ENCODE data around the gene ASPSCR1. TPM values are rescaled to one million over a fixed set of nuclear protein-coding genes. Genes with fewer than 3 reads are reported as not detected.
A peak's percentile ranks its signal among the peaks of the same experiment; 100 is the strongest.

The ASPSCR1 gene
- total and polyA plus RNA-seq, 3 donors from 2014 or later, result 40.5 to 49.7 (median 46.2) TPM

DNA sequence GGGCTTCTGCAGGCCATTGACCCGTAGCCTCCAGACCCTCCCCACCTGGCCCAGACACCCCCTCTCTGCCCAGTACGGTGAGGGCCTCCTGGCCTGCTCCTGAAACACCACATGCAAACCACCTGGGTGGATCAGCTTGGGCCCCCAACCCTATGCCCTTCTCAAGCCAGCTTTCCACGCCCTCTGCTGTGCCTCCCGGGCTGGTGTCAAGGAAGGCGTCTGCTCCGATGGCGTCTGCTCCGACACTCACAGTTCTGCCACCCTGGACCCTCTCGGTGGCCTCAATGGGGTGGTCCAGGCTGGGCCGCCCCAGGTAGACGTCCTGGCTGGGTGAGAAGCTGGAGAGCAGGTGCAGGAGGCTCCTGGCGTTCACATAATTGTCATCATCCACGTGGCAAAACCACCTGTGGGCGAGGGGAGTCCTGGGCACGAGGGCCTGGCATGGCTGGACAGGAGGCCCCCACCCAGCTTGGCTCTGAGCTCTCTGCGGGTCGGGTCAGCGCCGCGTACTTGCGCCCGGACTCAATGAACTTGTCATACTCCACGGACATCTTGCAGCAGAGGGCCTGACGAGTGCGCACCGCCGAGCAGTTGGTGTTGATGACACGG, 72.8 kb downstream of the ASPSCR1 start:
- 75 to 85% methylated on average over 21 to 28 of the region's 28 CpGs for WGBS, 2 donors
- H3K27ac ChIP-seq, result peak overlapping the region in 1 of 2 donors; percentile 78
- H3K27me3 ChIP-seq, result no peaks in the 10 kb centered on the region
- no peak overlapping the region for H3K4me3 ChIP-seq
- intact Hi-C loops (cut with DNase I; ENCODE audit: low total_unique reads), result no loop called here
- TF ChIP-seq CTCF (IDR thresholded peaks at IDR 0.05) (no peak), POLR2A (IDR thresholded peaks at IDR 0.05) (no peak)
- no peak for DNase-seq
- peaks cover 11% of the 10 kb centered on the region for H3K4me1 ChIP-seq
- H3K9me3 ChIP-seq, result no peaks in the 10 kb centered on the region
- H3K36me3 ChIP-seq (ENCODE audit: low read depth, missing control alignments), result no peaks in the 10 kb centered on the region

DNA sequence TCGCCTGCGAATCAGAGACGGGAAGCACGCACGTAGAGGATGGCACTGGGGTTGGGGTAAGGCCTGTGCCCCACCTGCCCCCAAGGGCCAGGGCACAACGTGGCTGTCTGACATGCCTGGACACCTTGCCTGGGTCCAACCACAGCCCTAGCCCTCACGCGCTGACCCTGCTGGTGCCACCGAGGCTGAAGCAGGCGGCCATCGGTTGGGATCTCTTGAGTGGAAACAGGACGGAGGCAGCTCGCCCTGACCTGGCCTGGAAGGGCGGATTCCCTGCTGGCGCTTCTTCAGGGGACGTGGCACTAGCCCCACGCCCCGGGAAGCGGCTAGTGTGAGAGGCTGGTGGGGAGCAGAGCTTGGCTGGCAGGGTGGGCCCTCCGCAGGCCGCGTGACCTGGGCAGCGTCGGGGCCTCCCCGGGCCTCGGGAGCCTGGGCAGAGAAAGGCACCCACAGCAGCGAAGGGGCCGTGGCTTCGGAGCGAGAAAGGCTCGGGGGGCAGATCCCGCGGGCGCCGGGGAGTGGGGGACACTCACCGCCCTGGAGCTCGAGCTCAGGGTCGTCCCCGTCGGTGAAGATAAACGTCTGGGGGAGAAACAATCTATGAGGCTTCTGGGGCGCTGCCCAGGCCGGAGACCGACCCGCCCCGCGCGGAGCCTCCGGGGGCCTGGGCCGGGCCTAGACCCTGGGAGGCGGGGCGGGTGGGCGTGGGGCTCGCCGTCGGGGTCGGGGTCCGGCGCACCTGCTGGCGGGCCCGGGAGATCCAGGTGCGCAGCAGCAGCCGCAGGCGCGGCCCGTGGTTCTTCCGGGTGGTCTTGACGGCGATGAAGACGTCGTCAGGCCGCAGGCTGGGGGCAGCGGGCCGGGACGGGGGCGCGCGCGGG, 73.6 kb downstream of the ASPSCR1 start:
- H3K36me3 ChIP-seq (ENCODE audit: low read depth, missing control alignments), result no peaks in the 10 kb centered on the region
- H3K4me1 ChIP-seq, result peaks cover 11% of the 10 kb centered on the region
- TF ChIP-seq CTCF (IDR thresholded peaks at IDR 0.05) (no peak), POLR2A (IDR thresholded peaks at IDR 0.05) (no peak)
- intact Hi-C loops (cut with DNase I; ENCODE audit: low total_unique reads), result no loop called here
- H3K27ac ChIP-seq, result peak overlapping the region; percentile 42 to 78
- 10 to 45% methylated on average over 6 to 66 of the region's 79 CpGs for WGBS, 2 donors
- H3K4me3 ChIP-seq, result peak overlapping the region; percentile 72 to 78
- DNase-seq, result no peak
- no peaks in the 10 kb centered on the region for H3K27me3 ChIP-seq
- no peaks in the 10 kb centered on the region for H3K9me3 ChIP-seq

DNA sequence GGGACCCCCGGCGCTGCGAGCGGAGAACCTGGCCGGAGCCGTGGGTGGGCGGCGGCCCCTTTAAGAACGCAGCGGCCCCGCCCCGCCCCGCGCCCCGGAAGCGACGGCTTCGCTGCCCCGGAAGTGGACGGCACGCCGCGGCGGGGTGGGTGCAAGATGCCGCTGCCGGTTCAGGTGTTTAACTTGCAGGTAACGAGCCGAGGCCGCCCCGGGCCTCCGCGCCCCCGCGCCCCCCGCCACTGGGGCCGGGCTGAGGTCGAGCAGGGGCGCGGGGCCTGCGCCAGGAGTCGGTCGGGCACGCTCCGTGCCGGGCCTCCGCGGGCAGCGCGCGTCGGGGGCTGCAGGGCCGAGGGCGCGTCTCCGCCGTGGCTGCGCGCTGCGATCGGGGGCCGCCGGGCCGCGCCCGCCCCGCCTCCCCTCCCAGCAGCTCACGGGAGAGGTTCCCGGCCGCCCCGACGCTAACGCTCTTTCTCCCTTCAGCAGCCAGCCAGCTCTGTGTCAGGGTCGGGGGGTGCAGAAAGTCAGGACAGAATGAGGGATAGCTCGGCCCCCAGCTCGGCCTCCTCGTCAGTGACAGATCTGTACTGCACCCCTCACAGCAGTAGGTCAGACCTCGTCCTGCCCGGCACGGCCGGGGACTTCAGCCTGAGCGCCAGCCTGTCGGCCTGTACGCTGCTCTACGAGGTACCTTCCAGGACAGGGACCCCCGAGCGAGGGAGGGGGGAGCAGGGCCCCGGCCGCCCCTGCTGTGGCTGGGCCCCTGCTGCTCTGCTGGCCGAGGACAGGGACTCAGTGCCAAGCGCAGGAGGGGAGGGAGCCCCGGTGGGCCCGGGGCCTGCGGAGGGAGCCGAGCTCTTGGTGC, 74.6 kb downstream of the ASPSCR1 start, which contains the start of the genes GPS1 and RFNG:
Gene GPS1, plus strand, starts transcription at position 123 of the 862 bp plus-strand sequence. Its CDS starts 34 bp downstream, at position 157.
Gene RFNG, minus strand, starts transcription at position 36 of the 862 bp plus-strand sequence. CDS start 45 bp downstream, outside the sequence.
- H3K27me3 ChIP-seq, result no peaks in the 10 kb centered on the region
- no peaks in the 10 kb centered on the region for H3K36me3 ChIP-seq (ENCODE audit: low read depth, missing control alignments)
- H3K4me1 ChIP-seq, result peaks cover 11% of the 10 kb centered on the region
- no peaks in the 10 kb centered on the region for H3K9me3 ChIP-seq
- no peak for TF ChIP-seq CTCF (IDR thresholded peaks at IDR 0.05)
- no peak for TF ChIP-seq POLR2A (IDR thresholded peaks at IDR 0.05)
- H3K4me3 ChIP-seq, result peak within 1 kb of the TSS; percentile 72 to 78
- DNase-seq, result peak; percentile 88
- H3K27ac ChIP-seq, result peak within 1 kb of the TSS; percentile 42 to 78
- WGBS, 2 donors, result 0 to 1% methylated on average over 2 to 59 of the region's 94 CpGs
- intact Hi-C loops (cut with DNase I; ENCODE audit: low total_unique reads), result no loop called here

DNA sequence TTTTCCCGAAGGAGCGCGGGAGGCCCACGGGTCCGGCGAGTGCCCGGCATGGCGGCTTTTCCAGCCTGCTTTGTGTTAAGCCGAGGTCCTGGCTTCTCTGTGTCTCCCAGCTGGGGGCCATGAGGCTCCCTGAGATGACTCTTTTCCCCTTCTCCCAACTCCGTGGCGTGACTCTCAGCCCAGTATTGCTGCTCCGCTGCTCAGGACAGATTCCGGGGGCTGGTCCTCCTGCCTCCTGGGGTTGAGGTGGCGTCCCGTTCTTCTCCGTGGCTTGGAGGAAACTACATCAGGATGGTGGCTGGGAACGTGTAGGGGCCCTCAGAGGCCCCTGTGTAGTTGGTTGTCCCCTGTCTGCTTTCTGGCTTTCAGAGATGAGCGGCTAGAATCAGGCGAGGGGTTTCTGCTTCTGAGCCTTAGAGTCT, 75.2 kb downstream of the ASPSCR1 start:
- 10 to 29% methylated on average over 9 to 19 of the region's 19 CpGs for WGBS, 2 donors
- DNase-seq, result no peak
- Histone ChIP-seq H3K27ac (no peak overlapping the region), H3K27me3 (no peaks in the 10 kb centered on the region), H3K4me3 (peak overlapping the region; percentile 62 to 78), H3K9me3 (no peaks in the 10 kb centered on the region), H3K4me1 (peaks cover 11% of the 10 kb centered on the region), H3K36me3 (ENCODE audit: low read depth, missing control alignments) (no peaks in the 10 kb centered on the region)
- intact Hi-C loops (cut with DNase I; ENCODE audit: low total_unique reads), result no loop called here
- TF ChIP-seq POLR2A (IDR thresholded peaks at IDR 0.05), result no peak
- no peak for TF ChIP-seq CTCF (IDR thresholded peaks at IDR 0.05)

Measured in testis (tissue), 3 donors.